IMR-90 (cell line): ENCODE data around the gene CALN1. TPM values are rescaled to one million over a fixed set of nuclear protein-coding genes. Genes with fewer than 3 reads are reported as not detected.
"Not testable (repeated sequence)": the region's sequence is repeated elsewhere in the genome, so short reads cannot be mapped to it uniquely, and the experiment has no call there.

ENCODE experiments used
- ATAC-seq: fragments of 200-7000 bp; cut with Tn5 transposase; 2 replicates; pipeline ENCODE4 v1.9.1; 2020; ENCODE audit warnings: low read depth, mild to moderate bottlenecking, moderate library complexity
- BruUV-seq: library from RNA; stranded (reverse); fragments of 400-500 nt; replicated peaks from 2 replicates; lab custom pipeline; 2021; lab: Mats Ljungman, UMichigan
- CTCF ChIA-PET: fragments of 300-600 bp; formaldehyde crosslinking; extraction: SDS; loops from one replicate; lab custom pipeline; 2021; ENCODE audit warnings: antibody characterized with exemption; lab: Yijun Ruan, JAX
- POLR2A ChIA-PET: fragments of 300-600 bp; sonication (Branson Sonifier 250); formaldehyde crosslinking; loops from one replicate; lab custom pipeline; 2022; ENCODE audit warnings: antibody characterized with exemption; ENCODE audit not compliant: unreplicated experiment; lab: Charles Lee
- DNase-seq: peaks from one replicate; pipeline ENCODE4 v3.0.0; 2013
- H2AFZ ChIP-seq: replicated peaks from 2 replicates; pipeline ENCODE3; 2013; ENCODE audit warnings: low read length, mild to moderate bottlenecking; ENCODE audit not compliant: poor library complexity
- H2AK5ac ChIP-seq: 2 replicates; pipeline ENCODE4 v1.6.1; 2013; ENCODE audit warnings: low read depth, low read length, inconsistent platforms
- H2AK9ac ChIP-seq: replicated peaks from 2 replicates; pipeline ENCODE3; 2013; ENCODE audit warnings: mild to moderate bottlenecking, low read depth, low read length, moderate library complexity; ENCODE audit not compliant: poor library complexity
- H2BK120ac ChIP-seq: 2 replicates; pipeline ENCODE4 v1.6.1; 2013; ENCODE audit warnings: low read depth, low read length, inconsistent platforms
- H2BK15ac ChIP-seq: 3 replicates; pipeline ENCODE4 v1.6.1; 2013; ENCODE audit warnings: low read depth, low read length, inconsistent platforms
- H2BK20ac ChIP-seq: 2 replicates; pipeline ENCODE4 v1.6.1; 2013; ENCODE audit warnings: low read depth, mild to moderate bottlenecking, inconsistent platforms, low read length, moderate library complexity
- H2BK5ac ChIP-seq: 2 replicates; pipeline ENCODE4 v1.6.1; 2013; ENCODE audit warnings: mild to moderate bottlenecking, low read depth, low read length, inconsistent platforms; ENCODE audit not compliant: poor library complexity, severe bottlenecking
- H3K14ac ChIP-seq: replicated peaks from 2 replicates; pipeline ENCODE4 v1.6.1; 2013; ENCODE audit warnings: low read depth, low read length, inconsistent platforms
- H3K18ac ChIP-seq: 2 replicates; pipeline ENCODE4 v1.6.1; 2013; ENCODE audit warnings: low read depth, low read length, control low read depth
- H3K23ac ChIP-seq: 2 replicates; pipeline ENCODE4 v1.6.1; 2013; ENCODE audit warnings: low read depth, low read length, inconsistent platforms
- H3K27ac ChIP-seq: 2 replicates; pipeline ENCODE4 v1.5.1; 2013; ENCODE audit warnings: mild to moderate bottlenecking, control low read depth, low read length; ENCODE audit not compliant: insufficient read depth
- H3K27me3 ChIP-seq: 2 replicates; pipeline ENCODE4 v1.6.1; 2013; ENCODE audit warnings: low read length; ENCODE audit not compliant: control insufficient read depth, insufficient read depth
- H3K36me3 ChIP-seq: 2 replicates; pipeline ENCODE4 v1.6.1; 2013; ENCODE audit warnings: low read length, mixed read lengths; ENCODE audit not compliant: control insufficient read depth, insufficient read depth
- H3K4ac ChIP-seq: 2 replicates; pipeline ENCODE4 v1.6.1; 2013; ENCODE audit warnings: low read depth, low read length, inconsistent platforms
- H3K4me1 ChIP-seq: 2 replicates; pipeline ENCODE4 v1.6.1; 2013; ENCODE audit warnings: low read length, mixed read lengths; ENCODE audit not compliant: control insufficient read depth, insufficient read depth
- H3K4me2 ChIP-seq: 2 replicates; pipeline ENCODE4 v1.6.1; 2013; ENCODE audit warnings: low read depth, mild to moderate bottlenecking, control low read depth, low read length, moderate library complexity
- H3K4me3 ChIP-seq: 2 replicates; pipeline ENCODE4 v1.5.1; 2013; ENCODE audit warnings: low read depth, mild to moderate bottlenecking, control low read depth, low read length, moderate library complexity; ENCODE audit not compliant: insufficient read depth
- H3K56ac ChIP-seq: 2 replicates; pipeline ENCODE4 v1.6.1; 2013; ENCODE audit warnings: low read length, inconsistent platforms; ENCODE audit not compliant: insufficient read depth; ENCODE audit errors: extremely low read depth
- H3K79me1 ChIP-seq, 2 experiments: 2 replicates each; pipeline ENCODE4 v1.6.1; 2013; ENCODE audit warnings: low read length in 2 of 2, inconsistent platforms in 1 of 2, low read depth in 1 of 2
- H3K9ac ChIP-seq: 2 replicates; pipeline ENCODE4 v1.6.1; 2013; ENCODE audit warnings: low read depth, low read length, control low read depth
- H3K9me1 ChIP-seq: 2 replicates; pipeline ENCODE4 v1.6.1; 2013; ENCODE audit warnings: low read length, inconsistent platforms; ENCODE audit not compliant: insufficient read depth
- H3K9me3 ChIP-seq: 2 replicates; pipeline ENCODE4 v1.6.1; 2013; ENCODE audit warnings: low read length; ENCODE audit not compliant: control insufficient read depth, insufficient read depth
- H4K20me1 ChIP-seq: 2 replicates; pipeline ENCODE4 v1.6.1; 2013; ENCODE audit warnings: low read length, inconsistent platforms; ENCODE audit not compliant: insufficient read depth
- H4K5ac ChIP-seq: 2 replicates; pipeline ENCODE4 v1.6.1; 2013; ENCODE audit warnings: mild to moderate bottlenecking, low read depth, low read length, control low read depth
- H4K8ac ChIP-seq, 2 experiments: 2 replicates each; pipeline ENCODE4 v1.6.1; 2013; ENCODE audit warnings: low read depth in 2 of 2, low read length in 2 of 2, control low read depth in 1 of 2, inconsistent platforms in 1 of 2
- H4K91ac ChIP-seq: 2 replicates; pipeline ENCODE4 v1.6.1; 2013; ENCODE audit warnings: low read depth, low read length, inconsistent platforms; ENCODE audit not compliant: insufficient read depth
- MXI1 ChIP-seq: IDR thresholded peaks from 2 replicates; pipeline ENCODE4 v1.6.1; 2012; ENCODE audit warnings: low read depth, mild to moderate bottlenecking, low read length, moderate library complexity, borderline replicate concordance
- NFE2L2 ChIP-seq: fragments of 150-350 bp; IDR thresholded peaks from 2 replicates; pipeline ENCODE4 v1.6.1; 2016; ENCODE audit warnings: low read depth, mild to moderate bottlenecking, low read length
- WGBS, 2 experiments: methylation state at CpG; one replicate each; pipeline versions ENCODE4 v1.1.5 to v1.1.7; 2013; ENCODE audit warnings: missing lambda C conversion rate in 2 of 2; ENCODE audit not compliant: insufficient read length in 1 of 2; ENCODE audit errors: extremely low coverage in 2 of 2; 5-methylcytosine and 5-hydroxymethylcytosine counted together
- dilution Hi-C: fragments of 300-500 bp; cut with HindIII; formaldehyde crosslinking; loops from one replicate; pipeline ENCODE4 v1.14.3; 2018; ENCODE audit warnings: low sequenced_read_pairs; ENCODE audit not compliant: unreplicated experiment
- in situ Hi-C: fragments of 300-500 bp; cut with MboI; formaldehyde crosslinking; loops from 3 replicates; pipeline ENCODE4 v1.14.3; 2019; ENCODE audit warnings: low sequenced_read_pairs, inconsistent platforms, mixed read lengths
- intact Hi-C: fragments of 100-400 bp; cut with micrococcal nuclease; formaldehyde crosslinking; loops from 2 replicates; pipeline ENCODE4 v1.10.0; 2022
- polyA plus RNA-seq, 3 experiments: library from polyadenylated mRNA; depleted of rRNA; stranded (reverse); fragments of >200 nt; gene quantifications; 2 replicates each; pipeline ENCODE4 v1.2.3, GENCODE V29; 2012; ENCODE audit warnings: low replicate concordance in 1 of 3
- total RNA-seq: library from RNA; depleted of rRNA; stranded (reverse); fragments of >200 nt; gene quantifications from 2 replicates; pipeline ENCODE4 v1.2.3, GENCODE V29; 2012

Gene CALN1
- total and polyA plus RNA-seq, 2 of the 4 experiments (the other 2 are of a cell fraction), result not detected

DNA sequence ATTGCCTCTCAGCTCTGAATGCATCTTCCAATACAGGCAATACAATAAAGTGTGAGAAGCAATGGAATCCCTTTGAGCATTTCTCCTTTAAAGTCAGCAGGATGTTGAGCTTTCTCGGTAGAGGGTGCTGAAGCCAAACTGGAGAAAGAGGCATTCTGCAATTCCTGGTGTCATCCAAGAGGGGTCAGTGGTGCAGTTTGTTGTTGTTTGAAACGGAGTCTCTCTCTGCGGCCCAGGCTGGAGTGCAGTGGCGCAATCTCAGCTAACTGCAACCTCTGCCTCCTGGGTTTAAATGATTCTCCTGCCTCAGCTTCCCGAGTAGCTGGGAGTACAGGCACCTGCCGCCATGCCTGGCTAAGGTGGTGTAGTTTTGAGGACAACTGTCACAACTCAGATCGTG is 486.5 kb downstream of the CALN1 start:
- no peak for ATAC-seq
- POLR2A ChIA-PET, result no interaction called here
- WGBS, 2 experiments, result no CpG with 5 or more reads among the region's 7 CpGs

DNA sequence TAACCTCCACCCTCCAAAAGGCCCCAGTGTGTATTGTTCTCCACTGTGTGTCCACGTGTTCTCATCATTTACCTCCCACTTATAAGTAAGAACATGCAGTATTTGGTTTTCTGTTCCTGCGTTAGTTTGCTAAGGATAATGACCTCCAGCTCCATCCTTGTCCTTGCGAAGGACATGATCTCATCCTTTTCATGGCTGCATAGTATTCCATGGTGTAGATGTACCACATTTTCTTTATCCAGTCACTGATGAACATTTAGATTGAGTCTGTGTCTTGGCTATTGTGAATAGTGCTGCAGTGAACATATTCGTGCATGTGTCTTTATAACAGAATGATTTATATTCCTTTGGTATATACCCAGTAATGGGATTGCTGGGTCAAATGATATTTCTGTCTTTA is 497.9 kb downstream of the CALN1 start:
- H3K27me3 ChIP-seq, H3K9me1 ChIP-seq, dilution Hi-C loops, H3K4me2 ChIP-seq, in situ Hi-C loops, intact Hi-C loops, POLR2A ChIA-PET, H3K9ac ChIP-seq, H3K23ac ChIP-seq, H2BK120ac ChIP-seq, H3K4ac ChIP-seq, H2BK15ac ChIP-seq, H4K20me1 ChIP-seq, H2BK20ac ChIP-seq, H2BK5ac ChIP-seq, H2AK5ac ChIP-seq, H3K56ac ChIP-seq, H4K91ac ChIP-seq, H3K79me1 ChIP-seq, CTCF ChIA-PET, H3K27ac ChIP-seq, H3K9me3 ChIP-seq, H3K18ac ChIP-seq, H2AFZ ChIP-seq, H3K4me1 ChIP-seq, DNase-seq, H3K14ac ChIP-seq, H4K8ac ChIP-seq, H3K36me3 ChIP-seq, H2AK9ac ChIP-seq, ATAC-seq, H4K5ac ChIP-seq, H3K4me3 ChIP-seq, BruUV-seq: not testable (repeated sequence)
- no CpG with 5 or more reads among the region's 4 CpGs for WGBS, 2 experiments

More for the DNA sequence above, 486.5 kb downstream of the CALN1 start:
- DNase-seq, result no peak
- H3K9me1 ChIP-seq, result no peaks in the 10 kb centered on the region
- no peak overlapping the region for H2AFZ ChIP-seq
- H3K27me3 ChIP-seq, result no peaks in the 10 kb centered on the region
- H4K8ac ChIP-seq, result no peak overlapping the region
- intact Hi-C loops (loop anchor here (10.0 kb wide), 1 partner anchor 61 kb away; no protein-coding TSS in a partner anchor), in situ Hi-C loops (no loop called here), dilution Hi-C loops (no loop called here)
- H2BK20ac ChIP-seq, result no peak overlapping the region
- CTCF ChIA-PET, result no interaction called here
- H3K9ac ChIP-seq, result no peak overlapping the region
- no peak overlapping the region for H3K4me2 ChIP-seq
- H3K79me1 ChIP-seq, result no peaks in the 10 kb centered on the region
- H4K5ac ChIP-seq, result no peak overlapping the region
- H2BK5ac ChIP-seq, result no peak overlapping the region
- H2BK120ac ChIP-seq, result no peak overlapping the region
- H3K4me3 ChIP-seq, result no peak overlapping the region
- H2BK15ac ChIP-seq, result no peak overlapping the region
- no peak overlapping the region for H3K4ac ChIP-seq
- no peak overlapping the region for H3K27ac ChIP-seq
- no peaks in the 10 kb centered on the region for H3K36me3 ChIP-seq
- no TSS peak for BruUV-seq
- H3K23ac ChIP-seq, result no peak overlapping the region
- no peak overlapping the region for H3K14ac ChIP-seq
- H3K18ac ChIP-seq, result no peak overlapping the region
- no peak overlapping the region for H4K91ac ChIP-seq
- H2AK5ac ChIP-seq, result no peak overlapping the region
- no peak overlapping the region for H3K56ac ChIP-seq
- peaks cover 10% of the 10 kb centered on the region for H3K9me3 ChIP-seq
- H4K20me1 ChIP-seq, result no peaks in the 10 kb centered on the region
- TF ChIP-seq NFE2L2 (no peak), MXI1 (no peak)
- H2AK9ac ChIP-seq, result no peak overlapping the region
- no peaks in the 10 kb centered on the region for H3K4me1 ChIP-seq
